Renal pelvis (tissue), 4 donors: ENCODE measurements around the gene FBXW11. TPM values are rescaled to one million over a fixed set of nuclear protein-coding genes. Genes with fewer than 3 reads are reported as not detected.
"Not testable (repeated sequence)": the region's sequence is repeated elsewhere in the genome, so short reads cannot be mapped to it uniquely, and the experiment has no call there.

Experiments
- DNase-seq: peaks from one replicate; pipeline ENCODE4 v3.0.0-alpha.2; 2013
- polyA plus RNA-seq, 3 donors: library from polyadenylated mRNA; unstranded; fragments of 120-200 nt; gene quantifications; one replicate each; pipeline ENCODE4 v1.2.1, GENCODE V29; 2013; ENCODE audit not compliant: insufficient read length in 3 of 3

Gene FBXW11
- polyA plus RNA-seq, 3 donors: 51.9 to 55.2 (median 52.0) TPM

GRCh38 chr5:171990713-171991015 lies 15.8 kb downstream of the FBXW11 start:
- DNase-seq: no peak

DNA sequence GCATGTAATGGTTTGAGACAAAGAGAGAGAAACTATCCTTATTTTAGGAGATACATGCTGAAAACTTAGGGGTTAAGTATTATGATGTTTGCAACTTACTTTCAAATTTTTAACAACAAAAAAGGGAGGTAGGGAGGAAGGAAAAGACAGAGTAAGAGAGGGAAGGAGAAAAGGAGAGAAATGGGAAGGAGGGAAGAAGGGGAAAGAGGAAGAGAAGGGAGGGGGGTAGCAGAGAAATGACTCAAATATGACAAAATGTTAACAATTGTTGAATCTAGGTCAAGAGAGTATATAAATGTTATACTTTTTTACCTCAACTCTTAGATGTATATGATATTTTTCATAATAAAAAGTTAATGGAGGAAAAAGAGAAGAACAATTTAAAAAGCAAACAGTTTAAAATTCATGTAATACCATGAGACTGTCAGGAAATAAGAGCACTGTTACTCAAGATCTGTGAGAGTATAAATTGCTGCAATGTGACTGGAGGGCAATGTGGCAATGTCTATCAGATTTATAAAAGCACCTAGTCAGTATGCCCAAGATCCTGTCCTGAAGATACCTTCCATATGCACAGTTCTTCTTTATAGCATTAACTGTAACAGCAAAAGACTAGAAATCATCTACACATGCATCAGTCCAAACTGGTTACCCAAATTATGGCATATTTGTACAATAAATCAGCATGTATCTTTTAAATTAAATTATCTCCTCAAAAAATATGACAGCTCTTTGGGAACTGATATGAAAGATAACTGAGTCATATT lies 16.3 kb downstream of the FBXW11 start:
- no peak for DNase-seq

- DNase-seq: no peak
Measured at GRCh38 chr5:171989276-171989675, 17.2 kb downstream of the FBXW11 start.

DNA sequence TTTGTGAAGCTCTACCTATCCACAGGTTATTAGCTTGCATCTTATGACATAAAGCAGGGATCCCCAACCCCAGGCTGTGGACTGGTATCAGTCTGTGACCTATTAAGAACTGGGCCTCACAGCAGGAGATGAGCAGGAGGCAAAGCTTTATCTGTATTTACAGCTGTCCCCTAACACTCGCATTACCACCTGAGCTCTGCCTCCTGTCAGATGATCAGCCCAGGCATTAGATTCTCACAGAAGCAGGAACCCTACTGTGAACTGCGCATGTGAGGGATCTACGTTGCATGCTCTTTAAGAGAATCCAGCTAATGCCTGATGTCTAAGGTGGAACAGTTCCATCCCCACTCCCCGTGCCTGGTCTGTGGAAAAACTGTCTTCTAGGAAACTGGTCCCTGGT lies 19.7 kb downstream of the FBXW11 start:
- no peak for DNase-seq

DNA sequence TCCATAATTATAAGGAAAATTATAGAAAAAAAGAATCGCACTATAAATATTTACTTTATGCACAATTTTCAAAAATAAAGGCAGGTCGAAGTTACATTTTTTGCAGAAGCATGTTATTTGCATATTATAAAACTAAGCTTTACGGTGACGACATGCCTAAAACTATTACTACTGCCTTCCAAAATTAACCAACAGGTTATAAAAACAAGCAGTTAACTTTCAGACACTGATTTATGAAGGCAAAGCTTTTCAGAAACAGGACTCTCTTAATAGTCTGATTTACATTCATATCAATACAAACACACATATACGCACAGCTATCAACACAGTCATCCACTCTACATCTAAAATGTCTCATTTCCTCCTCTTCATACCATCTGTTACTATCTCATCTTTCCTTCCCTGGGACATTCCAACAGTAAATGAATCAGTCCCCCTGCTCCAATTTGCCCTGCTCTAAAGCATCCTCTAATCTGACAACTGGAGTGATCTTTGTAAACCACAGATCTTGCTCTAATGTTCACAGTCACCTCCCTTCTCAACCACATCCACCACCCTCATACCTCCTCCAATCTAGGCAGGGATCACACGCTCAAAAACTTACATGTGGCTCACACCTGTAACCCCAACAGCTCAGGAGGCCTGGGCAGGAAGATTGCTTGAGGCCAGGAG lies 21.6 kb downstream of the FBXW11 start:
- no peak for DNase-seq

DNA sequence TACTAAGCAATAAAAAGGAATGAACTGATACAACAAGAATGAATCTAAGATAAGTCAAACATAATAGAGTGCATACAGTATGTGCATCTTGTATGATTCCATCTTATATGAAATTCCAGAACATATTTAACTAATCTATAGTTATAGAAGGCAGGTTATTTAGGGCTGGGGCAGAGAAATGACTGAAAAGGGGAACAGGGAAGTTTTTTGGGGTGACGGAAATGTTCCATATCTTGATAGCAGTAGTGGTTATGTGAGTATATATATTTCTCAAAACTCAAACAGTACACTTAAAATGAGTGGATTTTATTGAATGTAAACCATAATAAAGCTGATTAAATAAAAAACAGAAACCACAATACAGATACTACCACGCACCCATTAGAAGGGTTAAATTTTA lies 24.6 kb downstream of the FBXW11 start:
- DNase-seq: no peak

DNA sequence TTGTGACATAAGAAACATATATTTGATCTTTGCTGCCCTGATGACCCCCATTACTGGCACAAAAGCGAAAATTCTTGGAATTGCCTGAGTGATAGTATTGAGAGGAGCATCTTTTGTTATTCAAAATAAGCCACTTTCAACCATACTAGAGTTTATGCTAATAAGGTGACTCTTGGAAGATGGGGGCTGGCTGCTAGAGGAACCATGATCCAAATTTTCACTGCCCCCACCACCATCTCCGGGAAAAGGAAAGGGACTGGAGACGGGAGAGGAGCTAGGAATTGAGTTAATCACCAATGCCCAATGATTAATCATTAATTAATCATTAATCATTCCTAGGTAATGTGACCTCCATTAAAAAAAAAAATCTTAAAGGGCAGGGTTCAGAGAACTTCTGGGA lies 25.6 kb downstream of the FBXW11 start:
- no peak for DNase-seq

DNA sequence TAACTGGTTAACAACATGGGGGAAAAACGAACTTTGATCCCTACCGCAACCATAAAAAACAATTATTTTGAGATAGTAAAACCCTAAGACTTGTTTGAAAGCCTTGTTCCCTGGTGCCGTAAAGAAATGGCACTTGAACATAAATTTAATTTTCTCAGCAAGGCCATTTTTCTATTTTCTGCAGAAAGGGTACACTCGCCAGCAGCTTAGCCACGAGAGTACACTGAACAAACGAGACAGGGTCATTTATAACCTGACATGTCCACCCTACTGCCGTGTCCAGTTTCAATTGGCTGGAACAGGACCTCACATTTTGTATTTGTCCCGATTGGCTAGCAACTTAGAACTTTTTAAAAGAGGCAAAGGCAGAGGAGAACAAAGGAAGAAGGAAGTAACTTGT lies 26.8 kb downstream of the FBXW11 start:
- no peak for DNase-seq

DNA sequence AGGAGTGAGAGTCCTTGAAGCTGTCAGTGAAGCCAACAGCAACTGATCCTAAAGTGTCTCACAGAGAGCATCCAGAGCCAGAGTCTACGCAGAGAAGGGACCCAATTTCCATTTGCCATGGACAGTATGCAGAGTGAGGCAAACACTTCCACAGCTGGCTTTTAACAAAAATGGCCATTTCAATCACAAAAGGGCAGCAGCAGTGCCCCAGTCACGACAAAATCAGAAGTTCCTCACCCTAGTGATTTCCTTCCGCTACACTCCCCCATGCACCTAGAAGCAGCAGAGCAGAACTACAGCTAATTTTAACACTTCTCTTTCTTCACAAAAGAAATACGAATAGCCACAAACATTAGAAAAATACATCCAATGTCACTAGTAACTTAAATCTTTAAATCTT lies 27.9 kb downstream of the FBXW11 start:
- no peak for DNase-seq

DNA sequence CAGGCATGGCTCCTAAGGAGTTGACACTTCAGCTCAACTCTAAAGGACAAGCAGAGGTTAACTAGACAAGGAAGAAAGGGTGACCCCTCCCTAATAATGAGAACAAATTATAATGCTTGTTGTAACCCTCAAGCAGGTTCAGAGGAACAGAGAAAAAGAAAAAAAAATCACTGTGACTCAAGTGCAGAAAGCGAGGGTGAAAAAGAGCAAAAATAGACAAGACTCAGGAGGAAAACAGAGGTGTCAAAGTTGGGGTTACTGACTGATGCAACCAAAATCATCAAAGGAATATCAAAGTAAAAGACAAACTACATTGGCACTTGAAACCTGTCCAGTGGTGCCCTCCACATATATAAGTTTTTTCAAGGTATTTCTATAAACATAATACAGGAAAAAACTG lies 28.4 kb downstream of the FBXW11 start:
- DNase-seq: no peak

DNA sequence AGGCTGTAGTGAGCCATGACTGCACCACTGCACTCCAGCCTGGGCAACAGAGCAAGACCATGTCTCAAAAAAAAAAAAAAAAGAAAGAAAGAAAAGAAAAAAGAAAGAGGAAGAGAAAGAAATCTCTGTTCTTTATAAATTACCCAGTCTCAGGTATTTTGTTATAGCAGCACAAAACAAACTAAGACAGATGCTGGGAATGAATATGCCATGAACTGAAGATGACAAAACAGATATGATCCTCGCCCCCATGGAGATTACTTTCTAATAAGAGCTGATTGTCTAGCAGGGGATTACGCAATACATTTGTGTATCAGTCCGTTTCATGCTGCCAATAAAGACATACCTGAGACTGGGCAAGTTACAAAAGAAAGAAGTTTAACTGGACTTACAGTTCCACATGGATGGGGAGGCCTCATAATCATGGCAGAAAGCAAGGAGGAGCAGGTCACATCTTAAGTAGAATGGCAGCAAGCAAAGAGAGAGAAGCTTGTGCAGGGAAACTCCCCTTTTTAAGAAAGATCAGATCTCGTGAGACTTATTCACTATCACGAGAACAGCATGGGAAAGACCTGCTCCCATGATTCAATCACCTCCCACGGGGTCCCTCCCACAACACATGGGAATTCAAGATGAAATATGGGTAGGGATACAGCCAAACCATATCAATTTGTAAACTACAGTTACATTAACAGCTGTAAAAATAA lies 29.0 kb downstream of the FBXW11 start:
- DNase-seq: not testable (repeated sequence)

- DNase-seq: no peak
Measured at GRCh38 chr5:171975877-171976667, 30.4 kb downstream of the FBXW11 start.

DNA sequence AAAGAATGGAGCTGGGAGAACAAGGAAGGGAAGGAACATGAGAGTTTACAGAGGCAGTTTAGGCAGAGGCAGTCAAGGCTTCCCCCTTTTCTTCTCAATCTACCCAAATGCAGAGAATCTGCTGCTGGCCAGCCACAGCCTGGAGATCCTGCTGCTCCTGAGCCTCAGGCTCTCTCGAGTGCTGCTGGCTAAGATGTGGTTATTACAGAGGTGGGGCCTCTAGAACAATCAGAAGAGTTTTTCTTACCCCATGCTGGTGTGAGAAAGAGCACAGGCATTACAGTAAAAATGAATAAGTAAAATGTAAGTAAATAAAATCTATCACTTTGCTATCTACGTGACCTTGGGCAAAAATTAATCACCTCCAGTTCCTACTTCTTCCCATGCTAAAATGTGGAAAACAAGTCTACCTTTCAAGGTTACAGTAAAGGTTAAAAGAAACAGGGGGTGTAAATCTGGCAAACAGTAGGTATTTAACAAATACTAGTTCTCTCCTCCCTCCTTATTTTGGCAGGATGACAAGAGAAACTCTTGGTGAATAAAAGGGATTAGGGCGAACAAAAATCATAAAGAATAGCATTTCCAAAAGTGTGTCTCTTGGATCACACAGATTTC lies 31.1 kb downstream of the FBXW11 start:
- DNase-seq: no peak

- DNase-seq: no peak
Measured at GRCh38 chr5:171970826-171971225, 35.6 kb downstream of the FBXW11 start.

GRCh38 chr5:171969288-171969880 lies 37.1 kb downstream of the FBXW11 start:
- no peak for DNase-seq

DNA sequence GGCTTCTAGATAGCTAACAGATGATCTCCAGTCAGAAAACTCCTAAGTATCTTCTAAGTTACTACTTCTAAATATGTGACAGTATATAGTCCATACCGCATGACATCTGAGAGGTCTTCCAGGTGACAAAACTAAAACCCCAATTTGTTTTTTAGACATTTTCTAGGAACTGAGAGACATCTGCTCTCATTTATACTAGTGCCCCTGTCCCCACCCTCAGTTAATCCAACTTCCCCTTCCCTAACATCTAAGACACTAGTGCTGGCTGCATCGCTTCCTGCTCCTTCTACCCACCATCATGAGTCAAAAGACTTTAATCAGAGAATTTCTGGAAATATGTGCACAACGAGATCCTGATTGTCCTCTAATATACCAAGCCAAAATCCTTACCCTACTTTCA lies 37.9 kb downstream of the FBXW11 start:
- DNase-seq: no peak

- no peak for DNase-seq
Measured at GRCh38 chr5:171966964-171967363, 39.5 kb downstream of the FBXW11 start.

GRCh38 chr5:171966270-171966669 lies 40.2 kb downstream of the FBXW11 start:
- DNase-seq: no peak

DNA sequence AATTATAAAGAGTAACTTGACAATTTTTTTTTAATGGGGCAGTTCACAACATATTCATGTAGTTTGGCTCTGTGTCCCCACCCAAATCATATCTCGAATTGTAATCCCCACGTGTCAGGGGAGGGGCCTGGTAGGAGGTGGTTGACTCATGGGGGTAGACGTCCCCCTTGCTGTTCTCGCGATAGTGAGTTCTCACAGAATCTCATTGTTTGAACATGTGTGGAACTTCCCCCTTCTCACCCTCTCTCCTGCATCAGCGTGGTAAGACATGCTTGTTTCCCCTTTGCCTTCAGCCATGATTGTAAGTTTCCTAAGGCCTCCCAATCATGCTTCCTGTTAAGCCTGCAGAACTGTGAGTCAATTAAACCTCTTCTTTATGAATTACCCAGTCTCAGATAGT lies 40.7 kb downstream of the FBXW11 start:
- no peak for DNase-seq

- no peak for DNase-seq
Measured at GRCh38 chr5:171963416-171963815, 43.0 kb downstream of the FBXW11 start.

DNA sequence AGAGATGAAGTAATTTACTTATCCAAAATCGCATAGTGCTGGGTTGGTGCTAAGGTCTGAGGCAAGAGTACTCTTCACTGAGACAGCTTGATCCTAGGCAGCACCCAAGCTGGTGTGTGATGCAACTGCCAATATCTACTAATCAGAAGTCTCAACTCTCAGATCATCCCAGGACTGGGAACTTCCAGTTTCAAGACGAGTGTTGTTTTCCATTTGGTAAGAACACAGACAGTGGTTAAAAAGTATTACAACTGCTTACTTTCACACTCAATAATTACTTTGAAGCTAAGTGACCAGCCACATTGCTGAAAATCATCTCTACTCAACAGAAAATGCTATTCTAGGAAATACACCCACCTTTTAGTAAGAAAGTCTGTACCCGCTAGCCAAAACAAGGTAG lies 45.3 kb downstream of the FBXW11 start:
- no peak for DNase-seq
